Measurements from ENCODE around the gene ENTPD2.

The ENTPD2 gene

DNA sequence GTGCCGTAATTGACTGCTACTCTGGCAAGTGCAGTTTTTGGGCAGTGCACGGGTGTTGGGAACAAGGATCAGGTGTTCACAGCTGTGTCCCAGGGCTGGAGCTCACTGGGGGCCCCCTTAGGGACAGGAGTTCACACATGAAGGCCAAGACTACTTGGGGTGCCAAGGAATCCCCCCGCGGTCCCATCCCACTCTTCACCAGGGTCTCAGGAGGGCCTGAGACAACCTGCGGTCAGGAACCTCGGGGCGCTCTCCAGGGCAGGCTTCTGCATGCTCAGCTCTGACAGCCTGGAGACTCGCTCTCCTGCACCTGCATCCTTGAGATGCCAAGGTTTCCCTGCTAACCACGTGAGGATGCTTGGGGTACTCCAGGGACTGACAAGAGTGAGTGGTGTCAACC, 30.7 kb upstream of the ENTPD2 start:
- no peaks in the 10 kb centered on the region for H3K27me3 Mint-ChIP-seq
- ATAC-seq (replicated peaks) (no peak), DNase-seq (no peak)
- no peaks in the 10 kb centered on the region for H3K9me3 Mint-ChIP-seq
- peaks cover 24 to 32% of the 10 kb centered on the region in 2 donors for H3K36me3 Mint-ChIP-seq
- H3K4me3 Mint-ChIP-seq = no peak overlapping the region
- peaks cover 47 to 53% of the 10 kb centered on the region in 2 donors for H3K4me1 Mint-ChIP-seq
- H3K27ac Mint-ChIP-seq = peak overlapping the region; percentile 9

DNA sequence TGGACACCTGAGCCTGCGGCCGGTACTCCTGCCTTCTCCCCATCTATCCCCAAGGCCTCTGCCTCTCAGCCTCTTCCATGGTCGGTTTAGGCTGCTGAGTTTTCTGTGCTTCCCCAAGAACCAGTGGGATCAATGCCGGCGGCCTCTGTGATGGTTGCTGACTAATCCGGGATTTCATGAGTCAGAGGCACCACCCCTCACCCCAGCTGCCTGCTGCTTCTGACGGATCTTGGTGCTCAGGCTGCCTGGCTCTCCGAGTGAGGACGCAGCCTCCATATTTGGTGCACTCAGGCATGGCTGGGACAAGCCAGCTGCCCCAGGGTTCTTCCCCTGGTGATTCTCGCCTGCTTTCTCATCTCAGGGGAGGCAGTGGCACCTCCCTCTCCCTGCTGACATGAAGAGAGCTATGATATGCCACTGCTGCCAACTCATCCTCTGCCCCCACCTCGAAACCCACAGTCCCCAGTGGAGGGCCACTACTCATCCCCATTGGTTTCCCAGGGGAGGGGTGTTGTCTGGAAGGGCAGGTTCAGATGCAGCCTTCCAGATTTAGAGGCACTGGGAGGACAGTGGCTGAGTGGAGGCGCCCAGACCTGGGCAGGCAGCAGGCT, 29.6 kb upstream of the ENTPD2 start:
- H3K9me3 Mint-ChIP-seq = no peaks in the 10 kb centered on the region
- peak overlapping the region; percentile 87 for H3K27ac Mint-ChIP-seq
- no peaks in the 10 kb centered on the region for H3K27me3 Mint-ChIP-seq
- peak overlapping the region; percentile 39 to 53 for H3K4me3 Mint-ChIP-seq
- H3K4me1 Mint-ChIP-seq = peaks cover 42 to 47% of the 10 kb centered on the region in 2 donors
- H3K36me3 Mint-ChIP-seq = peaks cover 19 to 26% of the 10 kb centered on the region in 2 donors
- ATAC-seq (replicated peaks) = peak; percentile 37 to 54
- DNase-seq = peak; percentile 81

DNA sequence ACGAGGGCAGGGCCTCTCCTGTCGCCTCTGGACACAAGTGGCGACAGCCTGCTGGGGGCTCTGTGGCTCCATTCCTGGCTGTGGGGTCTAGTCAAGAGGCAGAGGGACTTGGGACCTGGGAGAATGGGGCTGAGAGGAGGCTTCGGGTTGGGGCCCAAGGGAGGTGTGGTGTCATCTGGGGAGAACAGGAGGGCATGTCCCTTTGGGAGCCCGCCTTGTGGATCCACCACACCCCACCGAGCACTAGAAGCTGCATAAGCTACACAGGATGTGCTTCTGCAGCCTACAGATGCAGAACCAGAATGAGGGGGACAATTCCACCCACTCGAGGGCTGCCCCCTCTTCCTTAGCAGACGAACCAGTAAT, 29.0 kb upstream of the ENTPD2 start:
- DNase-seq (no peak), ATAC-seq (replicated peaks) (no peak)
- H3K27me3 Mint-ChIP-seq = no peaks in the 10 kb centered on the region
- peak overlapping the region; percentile 63 for H3K27ac Mint-ChIP-seq
- H3K4me3 Mint-ChIP-seq = peak overlapping the region in 1 of 2 donors; percentile 39
- H3K9me3 Mint-ChIP-seq = no peaks in the 10 kb centered on the region
- peaks cover 40 to 42% of the 10 kb centered on the region in 2 donors for H3K4me1 Mint-ChIP-seq
- peaks cover 19 to 22% of the 10 kb centered on the region in 2 donors for H3K36me3 Mint-ChIP-seq

DNA sequence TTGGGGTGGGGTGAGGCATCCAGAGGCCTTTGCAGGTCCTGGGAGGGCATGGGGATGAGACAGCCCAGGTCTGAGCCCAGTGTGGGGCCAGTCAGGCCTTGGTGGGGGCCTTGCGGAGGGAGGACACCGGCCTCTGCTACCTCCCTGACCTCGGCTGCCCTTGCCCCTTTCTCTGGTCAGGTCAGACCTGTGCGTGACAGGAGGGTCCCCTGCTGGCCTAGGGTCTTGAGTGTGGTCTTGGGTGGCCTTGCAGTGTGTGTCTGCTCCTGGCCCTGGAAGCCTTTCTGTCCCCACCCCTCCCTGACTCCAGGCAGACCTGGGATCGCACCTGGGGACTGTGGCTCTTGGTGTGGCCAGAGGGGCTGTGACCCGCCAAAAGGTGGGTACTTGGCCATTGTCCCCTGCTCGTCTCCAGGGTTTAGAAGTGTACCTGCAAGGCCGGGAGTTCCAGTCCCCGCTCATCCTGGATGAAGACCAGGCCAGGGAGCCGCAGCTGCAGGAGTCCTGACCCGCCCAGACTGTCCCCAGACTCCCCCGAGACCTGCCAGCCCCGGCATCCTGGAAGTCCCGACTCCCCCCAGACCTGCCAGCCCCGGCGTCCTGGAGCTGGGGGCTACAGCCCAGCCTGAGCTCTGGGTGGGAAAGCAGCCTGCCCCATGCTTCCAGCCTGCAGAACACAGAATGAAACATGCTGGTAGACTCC, 28.5 kb upstream of the ENTPD2 start:
- Mint-ChIP-seq H3K27ac (no peak overlapping the region), H3K36me3 (peaks cover 19 to 22% of the 10 kb centered on the region in 2 donors), H3K27me3 (no peaks in the 10 kb centered on the region), H3K4me3 (no peak overlapping the region), H3K9me3 (no peaks in the 10 kb centered on the region), H3K4me1 (peaks cover 34 to 37% of the 10 kb centered on the region in 2 donors)
- DNase-seq (no peak), ATAC-seq (replicated peaks) (no peak)

DNA sequence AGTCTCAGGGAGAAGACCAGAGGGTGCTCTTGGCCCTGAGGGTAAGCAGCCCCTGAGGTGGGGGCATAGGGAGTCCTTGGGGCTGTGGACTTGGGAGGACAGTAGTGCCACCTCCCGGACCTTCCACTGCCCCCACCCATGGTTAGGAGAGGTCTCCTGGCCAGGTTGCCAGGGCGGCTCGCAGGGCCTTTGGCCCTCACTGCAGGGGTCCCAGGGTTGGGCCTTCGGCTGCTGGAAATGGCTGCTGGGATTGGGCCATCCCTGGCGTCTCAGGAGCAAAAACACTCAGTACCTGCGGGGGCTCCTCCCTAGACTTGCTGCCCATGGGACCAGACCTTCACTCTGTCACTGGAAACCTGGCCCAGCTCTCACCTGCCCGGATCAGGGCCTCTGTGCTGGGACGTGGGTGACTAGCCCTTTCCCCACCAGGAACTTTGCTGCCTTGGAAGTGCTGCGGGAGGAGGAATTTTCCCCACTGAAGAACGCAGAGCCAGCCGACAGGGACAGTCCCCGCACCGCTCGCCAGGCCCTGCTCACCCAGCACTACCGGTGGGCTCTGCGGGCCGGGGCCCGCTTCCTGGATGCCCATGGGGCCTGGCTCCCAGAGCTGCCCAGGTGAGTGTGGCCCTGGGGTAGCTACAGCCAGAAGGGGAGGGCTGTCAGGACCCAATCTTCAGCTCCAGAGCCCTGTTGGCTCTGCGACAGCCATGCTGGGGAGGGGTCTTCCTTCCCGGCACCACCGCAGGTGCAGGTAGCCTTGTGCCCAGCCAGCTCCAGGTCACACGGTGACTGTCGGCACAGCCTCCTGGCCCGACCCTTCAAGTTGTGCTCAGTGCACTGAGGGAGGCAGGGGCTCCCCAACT, 26.6 kb upstream of the ENTPD2 start:
- H3K36me3 Mint-ChIP-seq = peaks cover 15 to 17% of the 10 kb centered on the region in 2 donors
- DNase-seq = no peak
- no peak overlapping the region for H3K4me3 Mint-ChIP-seq
- no peak overlapping the region for H3K27ac Mint-ChIP-seq
- no peaks in the 10 kb centered on the region for H3K9me3 Mint-ChIP-seq
- peaks cover 30 to 32% of the 10 kb centered on the region in 2 donors for H3K4me1 Mint-ChIP-seq
- no peaks in the 10 kb centered on the region for H3K27me3 Mint-ChIP-seq
- no peak for ATAC-seq (replicated peaks)

DNA sequence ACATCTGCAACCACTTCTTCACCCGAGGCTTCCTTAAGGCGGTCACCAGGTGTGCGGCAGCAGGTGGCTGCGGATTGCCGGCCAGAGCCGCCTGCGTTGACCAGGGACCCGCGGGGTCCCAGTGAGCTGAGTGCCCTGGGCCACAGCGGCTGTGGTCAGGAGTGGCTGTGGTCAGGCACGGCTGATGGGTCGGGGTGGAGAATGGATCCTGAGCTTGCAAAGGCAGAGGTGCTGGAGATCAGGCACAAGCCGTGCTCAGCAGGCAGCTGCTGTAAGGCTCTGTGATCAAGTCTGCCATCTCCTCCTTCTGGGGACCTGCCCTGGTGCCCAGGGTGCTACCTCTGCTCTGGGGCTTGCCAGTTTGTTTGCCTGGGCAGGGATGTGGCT, 25.5 kb upstream of the ENTPD2 start:
- ATAC-seq (replicated peaks) = no peak
- Mint-ChIP-seq H3K4me1 (peaks cover 24 to 33% of the 10 kb centered on the region in 2 donors), H3K4me3 (peak overlapping the region; percentile 41 to 48), H3K36me3 (peaks cover 15 to 16% of the 10 kb centered on the region in 2 donors), H3K27ac (no peak overlapping the region), H3K9me3 (no peaks in the 10 kb centered on the region), H3K27me3 (no peaks in the 10 kb centered on the region)
- DNase-seq = no peak

DNA sequence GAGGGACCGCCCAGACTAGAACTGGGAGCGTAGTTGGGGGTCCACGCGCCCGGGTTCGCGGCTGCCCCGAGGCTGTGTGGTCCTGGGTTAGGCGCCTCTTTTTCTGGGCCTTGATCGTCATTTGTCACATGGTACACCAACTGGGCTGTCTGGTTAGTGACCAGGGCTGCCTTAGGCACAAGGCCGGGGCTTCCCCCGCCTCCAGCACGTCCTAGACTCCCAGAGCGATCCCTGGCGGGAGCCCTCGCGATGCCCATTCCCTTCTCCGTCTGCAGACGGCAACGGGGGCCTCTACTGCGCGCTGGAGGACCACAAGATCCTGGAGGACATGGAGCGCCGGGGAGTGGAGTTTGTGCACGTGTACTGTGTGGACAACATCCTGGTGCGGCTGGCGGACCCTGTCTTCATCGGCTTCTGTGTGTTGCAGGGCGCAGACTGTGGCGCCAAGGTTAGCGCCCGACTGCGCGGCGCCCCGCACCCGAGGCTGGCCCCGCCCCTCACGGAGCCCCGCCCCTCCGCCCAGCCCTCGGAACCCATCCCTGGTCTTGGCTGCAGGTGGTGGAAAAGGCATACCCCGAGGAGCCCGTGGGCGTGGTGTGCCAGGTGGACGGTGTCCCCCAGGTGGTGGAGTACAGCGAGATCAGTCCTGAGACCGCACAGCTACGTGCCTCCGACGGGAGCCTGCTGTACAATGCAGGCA, 25.0 kb upstream of the ENTPD2 start:
- H3K4me3 Mint-ChIP-seq = peak overlapping the region; percentile 82 to 83
- peaks cover 18 to 30% of the 10 kb centered on the region in 2 donors for H3K4me1 Mint-ChIP-seq

DNA sequence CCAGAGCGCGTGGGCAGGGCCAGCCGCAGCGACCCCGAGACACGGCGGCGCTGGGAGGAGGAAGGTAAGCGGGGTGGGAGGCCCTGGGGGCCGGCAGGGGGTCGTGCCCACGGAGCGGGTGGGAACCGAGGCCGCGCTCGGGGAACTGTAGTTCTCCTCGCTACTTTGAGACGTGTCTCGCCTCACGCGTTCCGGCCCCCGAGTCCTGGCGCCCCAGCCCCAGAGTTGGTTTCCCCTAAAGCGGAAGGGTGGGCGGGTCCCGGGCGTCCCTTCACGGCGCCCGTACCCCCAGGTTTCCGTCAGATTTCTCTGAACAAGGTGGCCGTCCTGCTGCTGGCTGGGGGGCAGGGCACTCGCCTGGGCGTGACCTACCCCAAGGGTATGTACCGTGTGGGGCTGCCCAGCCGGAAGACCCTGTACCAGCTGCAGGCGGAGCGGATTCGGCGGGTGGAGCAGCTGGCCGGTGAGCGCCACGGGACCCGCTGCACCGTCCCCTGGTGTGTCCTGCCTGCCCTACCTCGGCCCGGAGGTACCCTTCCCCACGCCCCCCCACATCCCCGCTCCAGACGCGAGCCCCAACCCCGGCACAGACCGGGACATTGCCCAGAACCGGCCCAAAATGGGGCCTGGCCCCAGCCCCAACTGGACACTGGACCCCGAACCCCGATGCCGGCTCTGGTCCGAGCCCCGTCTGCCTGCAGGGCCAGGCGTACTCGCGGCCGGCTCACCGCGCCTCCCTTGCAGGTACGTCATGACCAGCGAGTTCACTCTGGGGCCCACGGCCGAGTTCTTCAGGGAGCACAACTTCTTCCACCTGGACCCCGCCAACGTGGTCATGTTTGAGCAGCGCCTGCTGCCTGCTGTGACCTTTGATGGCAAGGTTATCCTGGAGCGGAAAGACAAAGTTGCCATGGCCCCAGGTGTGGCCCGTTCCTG, 24.2 kb upstream of the ENTPD2 start:
- peak overlapping the region; percentile 42 for H3K27ac Mint-ChIP-seq
- no peaks in the 10 kb centered on the region for H3K9me3 Mint-ChIP-seq
- peak; percentile 50 to 54 for ATAC-seq (replicated peaks)
- H3K4me3 Mint-ChIP-seq = peak overlapping the region; percentile 82 to 83
- DNase-seq = no peak
- peaks cover 17 to 22% of the 10 kb centered on the region in 2 donors for H3K4me1 Mint-ChIP-seq
- peaks cover 15 to 16% of the 10 kb centered on the region in 2 donors for H3K36me3 Mint-ChIP-seq
- no peaks in the 10 kb centered on the region for H3K27me3 Mint-ChIP-seq

More for the DNA sequence above, 25.0 kb upstream of the ENTPD2 start:
- DNase-seq = no peak
- Mint-ChIP-seq H3K9me3 (no peaks in the 10 kb centered on the region), H3K27me3 (no peaks in the 10 kb centered on the region), H3K27ac (no peak overlapping the region), H3K36me3 (peaks cover 15 to 16% of the 10 kb centered on the region in 2 donors)
- ATAC-seq (replicated peaks) = no peak

DNA sequence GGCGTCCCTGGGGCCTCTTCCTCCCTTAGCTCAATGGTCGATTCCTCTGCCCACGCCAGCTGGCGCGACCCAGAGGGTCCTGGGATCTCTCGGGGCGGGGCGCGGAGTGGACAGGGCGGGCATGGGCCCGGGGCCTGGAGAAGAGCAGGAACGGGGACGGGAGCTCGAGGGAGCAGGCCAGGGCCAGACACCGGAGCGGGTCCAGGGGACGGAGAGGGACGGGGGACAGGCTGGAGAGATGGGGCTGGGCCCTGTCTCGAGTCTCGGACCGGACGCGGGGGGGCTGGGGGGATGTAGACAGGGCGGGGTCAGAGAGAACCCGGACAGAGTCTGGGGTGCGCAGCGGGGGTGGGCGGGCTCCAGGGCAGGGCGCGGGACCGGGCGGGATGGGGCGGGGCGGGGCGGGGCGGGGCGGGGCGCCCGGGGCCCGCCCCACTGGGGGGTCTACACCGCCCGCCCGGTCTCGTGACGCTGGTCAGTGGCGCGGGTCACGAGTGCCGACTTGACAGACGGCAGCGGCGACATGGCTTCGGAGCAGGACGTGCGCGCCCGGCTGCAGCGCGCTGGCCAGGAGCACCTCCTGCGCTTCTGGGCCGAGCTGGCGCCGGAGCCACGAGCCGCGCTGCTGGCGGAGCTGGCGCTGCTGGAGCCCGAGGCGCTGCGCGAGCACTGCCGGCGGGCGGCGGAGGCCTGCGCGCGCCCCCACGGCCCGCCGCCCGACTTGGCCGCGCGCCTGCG, 23.3 kb upstream of the ENTPD2 start, which contains the start of gene UAP1L1:
Gene UAP1L1 (plus strand): TSS at position 508 of the 738 bp plus-strand sequence. CDS start 16 bp downstream, at position 524.
- Mint-ChIP-seq H3K9me3 (no peaks in the 10 kb centered on the region), H3K27me3 (no peaks in the 10 kb centered on the region), H3K36me3 (peaks cover 13 to 14% of the 10 kb centered on the region in 2 donors), H3K4me1 (peaks cover 12 to 16% of the 10 kb centered on the region in 2 donors), H3K27ac (peak within 1 kb of the TSS; percentile 59), H3K4me3 (peak within 1 kb of the TSS; percentile 82 to 83)
- DNase-seq (no peak), ATAC-seq (replicated peaks) (peak; percentile 73 to 77)

DNA sequence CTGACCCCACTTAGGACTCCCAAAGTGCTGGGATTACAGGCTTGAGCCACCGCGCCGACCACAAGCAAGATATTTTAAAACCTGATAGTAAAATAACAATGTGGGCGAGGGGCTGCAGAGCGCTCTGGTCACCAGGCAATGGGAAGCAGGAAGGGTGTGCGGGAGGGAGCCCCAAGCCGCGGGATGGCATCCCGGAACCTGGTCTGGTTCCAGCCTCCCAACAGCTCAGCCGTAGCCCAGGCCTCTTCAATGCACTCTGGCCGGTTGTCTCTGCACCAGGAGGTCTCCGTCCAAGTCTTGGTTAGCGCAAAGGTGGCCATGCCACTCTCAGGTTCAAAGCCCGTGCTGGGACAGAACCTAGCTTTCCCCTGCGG, 22.8 kb upstream of the ENTPD2 start:
- Mint-ChIP-seq H3K4me1 (peaks cover 12 to 15% of the 10 kb centered on the region in 2 donors), H3K9me3 (no peaks in the 10 kb centered on the region), H3K27me3 (no peaks in the 10 kb centered on the region), H3K4me3 (peak overlapping the region; percentile 67 to 77), H3K27ac (no peak overlapping the region), H3K36me3 (peaks cover 8% of the 10 kb centered on the region in 2 donors)
- no peak for ATAC-seq (replicated peaks)
- DNase-seq = no peak

DNA sequence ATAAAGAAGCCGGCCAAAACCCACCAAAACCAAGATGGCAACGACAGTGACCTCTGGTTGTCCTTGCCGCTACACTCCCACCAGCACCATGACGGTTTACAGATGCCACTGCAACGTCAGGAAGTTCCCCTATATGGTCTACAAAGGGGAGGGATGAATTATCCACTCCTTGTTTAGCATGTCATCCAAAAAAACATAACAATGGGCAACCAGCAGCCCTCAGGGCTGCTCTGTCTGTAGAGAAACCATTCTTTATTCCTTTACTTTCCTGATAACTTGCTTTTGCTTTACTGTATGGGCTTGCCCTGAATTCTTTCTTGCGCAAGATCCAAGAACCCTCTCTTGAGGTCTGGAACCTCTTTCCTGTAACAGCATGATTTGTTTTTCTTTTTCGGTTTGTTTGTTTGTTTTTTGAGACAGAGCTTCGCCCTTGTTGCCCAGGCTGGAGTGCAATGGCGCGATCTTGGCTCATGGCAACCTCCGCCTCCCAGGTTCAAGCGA, 21.5 kb upstream of the ENTPD2 start:
- DNase-seq = no peak
- Mint-ChIP-seq H3K4me3 (no peak overlapping the region), H3K27ac (no peak overlapping the region), H3K9me3 (no peaks in the 10 kb centered on the region), H3K4me1 (peaks cover 22 to 25% of the 10 kb centered on the region in 2 donors), H3K27me3 (no peaks in the 10 kb centered on the region), H3K36me3 (peaks cover 5 to 8% of the 10 kb centered on the region in 2 donors)
- ATAC-seq (replicated peaks) = no peak

DNA sequence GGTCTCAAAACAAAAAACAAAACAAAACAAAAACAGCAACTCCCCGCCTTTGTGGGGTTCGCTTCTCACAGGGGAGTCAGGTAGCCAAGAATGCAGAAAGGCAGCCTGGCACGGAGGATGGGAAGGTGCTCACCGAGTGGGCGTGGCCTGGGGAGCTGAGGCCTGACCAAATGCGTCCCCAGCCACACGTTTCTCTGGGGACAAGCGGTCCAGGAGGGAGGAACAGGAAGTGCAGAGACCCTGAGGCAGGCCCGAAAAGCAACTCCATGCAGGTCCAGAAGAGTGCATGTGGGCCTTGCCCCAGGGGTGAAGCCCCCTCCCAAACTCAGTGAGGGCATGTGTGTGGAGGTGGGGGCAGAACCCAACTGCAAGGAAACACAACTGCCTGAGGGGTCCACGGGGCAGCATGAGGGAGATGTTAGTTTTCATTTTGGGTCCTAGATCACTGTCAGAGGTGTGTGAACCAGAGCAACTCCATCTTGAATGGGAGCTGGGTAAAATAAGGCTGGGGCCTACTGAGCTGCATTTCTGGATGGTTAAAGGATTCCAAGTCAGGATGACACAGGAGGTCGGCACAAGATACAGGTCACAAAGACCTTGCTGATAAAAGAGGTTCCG, 20.9 kb upstream of the ENTPD2 start:
- Mint-ChIP-seq H3K27ac (peak overlapping the region; percentile 37), H3K36me3 (peaks cover 2 to 4% of the 10 kb centered on the region in 2 donors), H3K4me1 (peaks cover 22% of the 10 kb centered on the region in 2 donors), H3K27me3 (no peaks in the 10 kb centered on the region), H3K9me3 (no peaks in the 10 kb centered on the region), H3K4me3 (no peak overlapping the region)
- DNase-seq (no peak), ATAC-seq (replicated peaks) (no peak)

Data from stimulated activated naive B cell treated with anti-CD40 and anti-IgM and Interleukin-4, amounts not matched to agents 10 μg/mL and 1 μg/mL and 100 μg/mL, for 72 hours (primary cell).